ENCODE measurements around the gene DNAJC24. TPM values are rescaled to one million over a fixed set of nuclear protein-coding genes. Genes with fewer than 3 reads are reported as not detected.

DNAJC24 gene
- total RNA-seq, 1 donor from 2014 or later = 22.5 TPM

DNA sequence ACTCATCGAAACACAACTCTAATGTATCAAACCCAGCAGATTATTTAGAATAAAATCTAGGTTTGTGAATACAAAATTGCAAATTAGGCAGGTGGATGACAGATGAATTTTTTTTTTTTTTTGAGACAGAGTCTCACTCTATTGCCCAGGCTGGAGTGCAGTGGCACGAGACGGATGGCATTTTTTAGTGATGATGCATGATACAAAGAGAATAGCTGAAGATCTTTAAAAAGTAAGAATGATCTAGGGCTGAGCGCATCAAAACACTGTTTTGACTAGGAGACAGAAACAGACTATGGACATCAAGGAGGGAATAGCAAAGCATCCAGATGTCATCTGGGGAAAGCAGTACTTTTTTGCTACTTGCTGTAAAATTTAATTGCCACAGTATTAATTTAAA, 76.0 kb downstream of the DNAJC24 start:
- Histone ChIP-seq H3K27me3 (no peaks in the 10 kb centered on the region), H3K27ac (no peak overlapping the region), H3K4me1 (no peaks in the 10 kb centered on the region), H3K4me3 (no peak overlapping the region), H3K9me3 (no peaks in the 10 kb centered on the region), H3K36me3 (peaks cover 0 to 6% of the 10 kb centered on the region in 2 donors)
- intact Hi-C loops (cut with DNase I) = no loop called here
- TF ChIP-seq, protein P1, sequence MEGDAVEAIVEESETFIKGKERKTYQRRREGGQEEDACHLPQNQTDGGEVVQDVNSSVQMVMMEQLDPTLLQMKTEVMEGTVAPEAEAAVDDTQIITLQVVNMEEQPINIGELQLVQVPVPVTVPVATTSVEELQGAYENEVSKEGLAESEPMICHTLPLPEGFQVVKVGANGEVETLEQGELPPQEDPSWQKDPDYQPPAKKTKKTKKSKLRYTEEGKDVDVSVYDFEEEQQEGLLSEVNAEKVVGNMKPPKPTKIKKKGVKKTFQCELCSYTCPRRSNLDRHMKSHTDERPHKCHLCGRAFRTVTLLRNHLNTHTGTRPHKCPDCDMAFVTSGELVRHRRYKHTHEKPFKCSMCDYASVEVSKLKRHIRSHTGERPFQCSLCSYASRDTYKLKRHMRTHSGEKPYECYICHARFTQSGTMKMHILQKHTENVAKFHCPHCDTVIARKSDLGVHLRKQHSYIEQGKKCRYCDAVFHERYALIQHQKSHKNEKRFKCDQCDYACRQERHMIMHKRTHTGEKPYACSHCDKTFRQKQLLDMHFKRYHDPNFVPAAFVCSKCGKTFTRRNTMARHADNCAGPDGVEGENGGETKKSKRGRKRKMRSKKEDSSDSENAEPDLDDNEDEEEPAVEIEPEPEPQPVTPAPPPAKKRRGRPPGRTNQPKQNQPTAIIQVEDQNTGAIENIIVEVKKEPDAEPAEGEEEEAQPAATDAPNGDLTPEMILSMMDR (IDR thresholded peaks at IDR 0.05) = no peak
- no peak for DNase-seq (ENCODE audit: low spot score in 2 of 2)

DNA sequence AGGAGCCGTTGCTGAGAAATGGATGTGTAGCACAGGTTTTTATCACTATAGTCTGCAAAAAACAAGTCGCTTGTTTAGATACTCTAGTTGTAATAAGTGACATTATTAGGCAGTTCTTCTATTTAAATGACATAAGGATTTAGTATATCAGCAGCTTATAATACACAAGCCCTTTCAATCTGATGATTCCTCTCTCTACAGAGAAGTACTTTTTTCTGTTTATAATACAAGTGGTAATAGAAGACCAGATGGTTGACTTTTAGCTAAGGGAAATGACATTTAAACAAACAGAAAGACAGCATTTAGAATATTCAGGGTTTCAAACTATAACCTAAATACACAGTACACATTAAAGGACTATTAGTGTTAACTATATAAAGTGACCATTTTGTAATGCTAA, 79.4 kb downstream of the DNAJC24 start:
- TF ChIP-seq, protein P1 (IDR thresholded peaks at IDR 0.05) = no peak
- Histone ChIP-seq H3K4me3 (no peak overlapping the region), H3K27ac (no peak overlapping the region), H3K36me3 (peaks cover 0 to 16% of the 10 kb centered on the region in 2 donors), H3K27me3 (no peaks in the 10 kb centered on the region), H3K9me3 (no peaks in the 10 kb centered on the region), H3K4me1 (no peaks in the 10 kb centered on the region)
- no peak for DNase-seq (ENCODE audit: low spot score in 2 of 2)
- intact Hi-C loops (cut with DNase I) = no loop called here

DNA sequence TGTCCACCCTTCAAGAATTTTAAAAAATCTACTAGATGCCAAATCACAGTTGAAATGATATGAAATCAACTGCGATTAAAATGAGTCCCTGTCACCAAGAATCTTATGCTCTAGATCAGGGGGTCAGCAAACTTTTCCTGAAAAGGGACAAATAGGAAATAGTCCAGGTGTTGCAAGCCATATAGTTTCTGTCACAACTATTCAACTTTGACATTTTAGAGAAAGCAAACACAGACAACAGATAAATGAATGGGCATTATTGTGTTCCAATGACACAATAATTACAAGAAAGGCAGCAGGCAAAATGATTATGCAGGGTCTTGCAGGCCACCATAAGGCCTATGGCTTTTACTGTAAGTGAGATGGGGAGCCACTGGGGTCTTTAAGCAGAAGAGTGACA, 81.2 kb downstream of the DNAJC24 start:
- intact Hi-C loops (cut with DNase I) = no loop called here
- DNase-seq (ENCODE audit: low spot score in 2 of 2) = no peak
- Histone ChIP-seq H3K27ac (no peak overlapping the region), H3K9me3 (no peaks in the 10 kb centered on the region), H3K4me1 (no peaks in the 10 kb centered on the region), H3K4me3 (no peak overlapping the region), H3K27me3 (no peaks in the 10 kb centered on the region), H3K36me3 (peaks cover 0 to 14% of the 10 kb centered on the region in 2 donors)
- TF ChIP-seq, protein P1 (IDR thresholded peaks at IDR 0.05) = no peak

DNA sequence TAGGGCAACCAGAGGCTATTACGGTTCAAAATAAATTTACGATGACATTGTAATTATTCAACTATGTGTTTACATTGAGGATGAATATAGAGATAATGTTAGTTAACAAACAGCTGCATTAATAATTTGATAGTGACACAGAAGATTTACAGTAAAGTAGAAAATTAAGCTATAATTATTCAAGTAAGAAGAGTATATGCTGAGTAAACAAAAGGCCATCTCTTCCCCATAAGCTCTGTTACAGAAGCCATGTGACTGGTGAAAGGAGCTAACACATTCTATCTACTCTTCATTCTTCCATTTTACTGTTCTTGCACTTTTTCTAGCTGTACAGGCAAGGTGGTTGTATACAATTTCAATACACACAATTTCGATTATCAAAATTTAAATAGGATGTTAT, 85.5 kb downstream of the DNAJC24 start:
- Histone ChIP-seq H3K36me3 (peaks cover 0 to 10% of the 10 kb centered on the region in 2 donors), H3K9me3 (no peaks in the 10 kb centered on the region), H3K27me3 (no peaks in the 10 kb centered on the region), H3K4me3 (no peak overlapping the region), H3K4me1 (no peaks in the 10 kb centered on the region), H3K27ac (no peak overlapping the region)
- TF ChIP-seq, protein P1 (IDR thresholded peaks at IDR 0.05) = no peak
- DNase-seq (ENCODE audit: low spot score in 2 of 2) = no peak
- intact Hi-C loops (cut with DNase I) = no loop called here

DNA sequence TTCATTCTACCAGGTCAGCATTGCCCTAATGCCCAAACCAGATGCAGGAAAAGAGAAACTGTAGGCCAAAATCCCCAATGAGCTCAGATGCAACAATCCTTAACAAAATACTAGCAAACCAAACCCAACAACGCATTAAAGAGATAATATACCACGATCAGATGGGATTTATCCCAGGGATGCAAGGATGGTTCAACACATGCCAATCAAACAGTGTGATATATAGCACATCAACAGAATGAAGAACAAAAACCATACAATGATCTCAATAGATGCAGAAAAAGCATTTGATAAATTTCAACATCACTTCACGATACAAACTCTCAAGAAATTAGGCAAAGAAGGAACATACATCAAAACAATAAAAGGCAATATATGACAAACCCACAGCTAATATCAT, 94.8 kb downstream of the DNAJC24 start:
- no peaks in the 10 kb centered on the region for H3K4me1 ChIP-seq
- intact Hi-C loops (cut with DNase I) = no loop called here

More for the DNA sequence above, 94.8 kb downstream of the DNAJC24 start:
- TF ChIP-seq, protein P1 (IDR thresholded peaks at IDR 0.05) = no peak
- peaks cover 0 to 9% of the 10 kb centered on the region in 2 donors for H3K36me3 ChIP-seq
- no peak overlapping the region for H3K27ac ChIP-seq
- no peak overlapping the region for H3K4me3 ChIP-seq
- peaks cover 0 to 19% of the 10 kb centered on the region in 2 donors for H3K9me3 ChIP-seq
- no peaks in the 10 kb centered on the region for H3K27me3 ChIP-seq
- no peak for DNase-seq (ENCODE audit: low spot score in 2 of 2)
